ENCODE results near the gene DYDC2.

- TF ChIP-seq, protein P1, sequence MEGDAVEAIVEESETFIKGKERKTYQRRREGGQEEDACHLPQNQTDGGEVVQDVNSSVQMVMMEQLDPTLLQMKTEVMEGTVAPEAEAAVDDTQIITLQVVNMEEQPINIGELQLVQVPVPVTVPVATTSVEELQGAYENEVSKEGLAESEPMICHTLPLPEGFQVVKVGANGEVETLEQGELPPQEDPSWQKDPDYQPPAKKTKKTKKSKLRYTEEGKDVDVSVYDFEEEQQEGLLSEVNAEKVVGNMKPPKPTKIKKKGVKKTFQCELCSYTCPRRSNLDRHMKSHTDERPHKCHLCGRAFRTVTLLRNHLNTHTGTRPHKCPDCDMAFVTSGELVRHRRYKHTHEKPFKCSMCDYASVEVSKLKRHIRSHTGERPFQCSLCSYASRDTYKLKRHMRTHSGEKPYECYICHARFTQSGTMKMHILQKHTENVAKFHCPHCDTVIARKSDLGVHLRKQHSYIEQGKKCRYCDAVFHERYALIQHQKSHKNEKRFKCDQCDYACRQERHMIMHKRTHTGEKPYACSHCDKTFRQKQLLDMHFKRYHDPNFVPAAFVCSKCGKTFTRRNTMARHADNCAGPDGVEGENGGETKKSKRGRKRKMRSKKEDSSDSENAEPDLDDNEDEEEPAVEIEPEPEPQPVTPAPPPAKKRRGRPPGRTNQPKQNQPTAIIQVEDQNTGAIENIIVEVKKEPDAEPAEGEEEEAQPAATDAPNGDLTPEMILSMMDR (IDR thresholded peaks at IDR 0.05; ENCODE audit: low read length): no peak
- no peak for TF ChIP-seq EZH2 (optimal IDR thresholded peaks at IDR 0.05; ENCODE audit: low read depth, low read length)
These were observed 53.5 kb downstream of the DYDC2 start for GRCh38 chr10:80410122-80410521.

Measured in MM.1S (cell line).